GM19467 (cell line): Measurements from ENCODE around the gene GPR25.

Experiments
- ATAC-seq: cut with Tn5 transposase; IDR thresholded peaks from one replicate; pipeline ENCODE4 v1.9.1; 2021; ENCODE audit warnings: mild to moderate bottlenecking, moderate library complexity; ENCODE audit not compliant: unreplicated experiment

The GPR25 gene

DNA sequence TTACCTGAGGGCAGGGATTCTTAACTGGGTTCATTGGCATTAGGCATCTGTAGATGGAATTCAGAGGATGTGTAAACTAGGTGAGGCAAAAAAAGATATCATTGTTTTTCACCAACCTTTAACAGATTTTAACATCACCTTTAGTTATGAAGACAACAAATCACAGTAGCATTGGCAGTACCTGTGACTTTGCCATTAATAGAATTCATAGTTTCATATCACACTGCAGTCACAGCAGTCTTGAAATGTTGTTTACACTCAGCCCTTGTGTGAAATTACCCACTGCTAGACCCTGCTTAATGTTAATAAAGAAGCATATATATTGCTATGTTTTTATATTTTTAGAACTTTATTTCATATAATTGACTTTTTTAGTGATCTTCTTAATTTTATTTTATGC, 20.2 kb downstream of the GPR25 start:
- no peak for ATAC-seq

DNA sequence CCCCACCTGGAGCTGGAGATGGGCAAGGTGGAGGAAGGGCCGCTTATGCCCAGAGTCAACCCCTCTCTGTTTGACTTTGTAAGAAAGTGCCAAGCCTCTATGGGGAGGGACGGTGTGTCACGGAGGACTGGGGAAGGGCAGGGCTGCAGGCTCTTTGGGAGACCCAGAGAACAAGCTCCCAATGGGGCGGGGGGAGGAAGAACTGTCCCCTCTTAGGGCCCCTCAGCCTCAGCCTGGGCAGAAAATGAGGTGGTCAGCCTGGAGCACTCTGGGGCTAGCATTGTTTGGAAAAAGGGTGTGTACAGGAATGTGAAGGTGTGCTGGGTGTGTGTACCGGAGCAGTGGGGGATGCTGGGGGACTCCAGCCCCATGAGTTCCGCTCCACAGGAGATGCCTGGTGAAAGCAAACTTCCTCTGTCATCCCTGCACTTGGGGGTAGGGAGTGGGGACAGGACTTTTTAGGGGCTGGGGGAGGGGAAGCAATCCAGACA, 20.7 kb downstream of the GPR25 start:
- no peak for ATAC-seq

DNA sequence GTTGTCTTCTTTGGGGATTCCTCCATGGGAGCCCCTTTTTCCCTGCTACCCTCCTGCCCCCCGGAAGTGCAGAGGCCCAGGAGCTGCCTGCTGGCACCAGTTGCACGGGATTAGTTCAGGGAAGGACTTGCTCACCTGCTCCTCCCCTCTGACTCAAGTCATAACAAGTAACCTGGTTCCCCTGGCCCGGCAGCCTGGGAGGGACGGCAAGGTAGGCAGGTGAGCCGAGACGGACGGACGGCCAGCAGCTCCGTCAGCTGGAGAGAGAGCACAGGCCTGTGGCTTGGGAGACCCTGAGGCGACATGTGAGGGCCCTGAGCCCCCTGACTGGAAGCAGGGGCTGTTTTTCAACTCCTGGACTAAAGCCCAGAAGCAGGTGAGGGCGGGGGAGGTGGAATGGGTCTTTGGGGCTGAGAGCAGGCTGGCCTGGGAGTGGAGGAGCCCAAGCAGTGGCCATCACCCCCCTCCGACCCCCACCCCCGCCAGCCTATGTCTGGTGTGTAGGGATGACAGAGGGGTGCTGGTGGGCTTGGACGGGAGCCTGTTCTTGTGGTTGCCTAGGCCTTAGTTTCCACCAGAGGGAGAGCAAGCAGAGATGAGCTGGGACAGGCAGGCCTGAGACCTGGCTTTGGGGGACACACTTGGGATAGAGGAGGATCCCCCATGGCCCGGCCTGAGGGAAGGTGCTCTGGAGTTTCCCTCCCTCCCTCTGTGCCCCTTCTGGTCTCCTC, 22.1 kb downstream of the GPR25 start, which contains the start of gene INAVA:
INAVA (plus strand) TSS at position 189 of the 731 bp plus-strand sequence. CDS start 3,501 bp downstream, outside the sequence.
- no peak for ATAC-seq

DNA sequence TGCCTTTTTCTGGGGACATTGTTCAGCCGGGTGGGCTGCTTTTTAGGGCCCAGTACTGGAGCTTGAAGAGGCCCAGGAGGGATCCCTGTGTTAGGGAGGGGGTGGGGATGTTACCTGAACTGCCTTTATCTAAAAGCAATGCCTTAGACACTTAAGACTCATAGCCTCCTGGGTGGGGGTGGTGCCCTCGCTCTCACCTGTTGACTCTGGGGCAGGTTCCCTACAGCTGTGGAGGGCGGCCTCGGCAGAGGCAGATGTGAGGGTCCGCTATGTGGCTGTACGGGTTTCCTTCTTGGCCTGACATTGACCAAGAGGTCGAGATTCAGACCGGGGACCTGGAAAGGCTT, 22.6 kb downstream of the GPR25 start:
- no peak for ATAC-seq

DNA sequence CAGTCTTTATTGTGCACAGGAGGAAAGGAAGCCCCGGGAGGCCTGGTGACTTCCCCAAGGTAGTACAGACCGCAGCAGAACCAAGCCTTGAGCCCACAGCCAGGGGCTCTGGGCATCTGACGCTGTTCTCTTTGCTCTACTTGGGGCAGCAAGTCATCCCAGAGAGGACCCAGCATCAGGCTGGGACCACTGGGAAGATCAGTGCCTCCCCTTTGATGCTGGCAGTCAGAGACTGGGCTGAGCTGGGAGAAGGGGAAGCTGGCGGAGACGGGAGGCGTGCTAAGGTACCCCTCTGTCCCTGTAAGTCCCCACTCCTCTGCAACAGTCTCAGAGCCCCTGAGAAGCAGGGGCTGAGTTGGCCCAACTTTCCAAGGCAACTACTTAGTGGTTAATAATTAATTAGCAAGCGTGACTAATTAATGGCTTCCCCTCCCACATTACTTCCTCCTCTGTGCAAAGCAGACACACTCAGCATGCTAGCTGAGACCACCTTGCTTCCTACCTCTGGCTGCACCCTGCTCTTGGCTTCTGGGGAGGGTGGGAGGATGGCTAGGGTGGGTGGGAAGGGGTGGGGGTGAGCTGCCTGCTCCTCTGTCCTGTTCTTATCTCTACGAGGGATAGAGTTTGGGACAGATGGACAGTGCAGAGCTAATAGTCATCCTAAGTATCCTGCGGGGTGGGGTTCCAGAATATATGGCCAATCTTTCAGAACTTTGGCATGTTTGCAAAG, 23.2 kb downstream of the GPR25 start:
- peak; percentile 48 for ATAC-seq

DNA sequence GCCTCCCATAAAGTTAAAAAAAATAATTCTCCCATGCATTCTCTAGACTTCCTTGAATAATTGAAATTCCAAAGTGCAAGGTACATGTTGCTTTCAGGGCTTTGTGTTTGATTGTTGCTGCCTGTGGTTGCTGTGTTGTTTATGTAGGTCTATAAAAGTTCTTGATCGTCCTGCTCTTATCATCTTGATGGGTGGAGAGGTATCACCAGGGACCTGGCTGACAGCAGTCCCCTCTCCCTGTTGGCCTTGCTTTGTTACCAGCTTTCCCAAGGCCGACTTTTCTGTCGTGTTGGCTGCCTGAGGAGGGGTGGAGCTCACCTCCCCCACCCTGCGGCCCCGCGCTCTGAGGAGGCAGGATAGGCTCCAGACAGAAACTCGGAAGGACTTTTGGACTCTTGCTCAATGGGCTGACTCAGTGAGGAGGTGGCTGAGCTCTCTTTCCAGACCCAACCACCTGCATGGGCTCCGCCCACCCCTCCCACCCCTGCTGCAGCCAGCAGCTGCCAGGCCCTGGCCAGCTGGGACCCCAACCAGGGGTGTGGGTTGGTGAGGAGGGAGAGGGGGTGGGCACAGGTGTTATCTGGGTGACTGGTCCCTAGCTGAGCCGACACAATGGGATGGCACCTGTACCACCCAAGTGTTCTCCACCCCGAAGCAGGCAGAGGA, 23.9 kb downstream of the GPR25 start:
- no peak for ATAC-seq

DNA sequence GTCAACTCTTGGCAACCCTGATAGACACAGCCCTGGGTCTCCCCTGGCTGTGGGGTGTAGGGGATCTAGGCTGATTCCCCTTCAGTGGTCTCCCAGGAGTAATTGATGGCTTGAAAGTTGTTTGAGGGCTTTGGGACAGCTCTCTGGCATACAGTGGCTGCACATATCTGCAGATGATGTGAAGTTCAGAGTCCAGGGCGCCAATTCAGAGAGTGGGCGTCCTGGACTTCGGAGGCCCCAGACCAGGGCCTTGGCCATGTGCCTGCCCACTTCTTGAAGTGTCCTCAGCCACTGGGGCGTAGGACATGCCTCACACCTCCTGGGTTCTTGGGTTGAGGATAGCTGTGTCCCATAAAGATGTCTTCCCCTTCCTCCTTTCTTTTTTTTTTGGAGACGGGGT, 24.5 kb downstream of the GPR25 start:
- ATAC-seq = no peak

DNA sequence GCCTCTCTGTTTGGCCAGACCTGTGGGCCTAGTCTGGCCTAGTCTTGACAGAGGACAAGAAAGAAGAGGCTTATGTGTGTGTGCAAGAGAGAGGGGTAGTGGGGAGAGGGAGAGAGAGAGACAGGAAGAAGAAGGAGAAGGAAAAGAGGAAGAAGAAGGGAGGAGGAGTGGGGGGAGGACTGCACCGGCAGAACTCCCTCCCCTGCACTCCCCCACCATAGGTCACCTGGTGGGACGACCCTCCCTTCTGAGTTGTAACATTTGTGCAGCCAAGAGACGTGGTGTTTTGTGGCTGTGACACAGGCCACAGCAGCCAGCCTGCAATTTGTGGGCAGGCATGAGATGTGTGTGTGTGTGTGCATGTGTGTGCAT, 26.2 kb downstream of the GPR25 start:
- no peak for ATAC-seq

DNA sequence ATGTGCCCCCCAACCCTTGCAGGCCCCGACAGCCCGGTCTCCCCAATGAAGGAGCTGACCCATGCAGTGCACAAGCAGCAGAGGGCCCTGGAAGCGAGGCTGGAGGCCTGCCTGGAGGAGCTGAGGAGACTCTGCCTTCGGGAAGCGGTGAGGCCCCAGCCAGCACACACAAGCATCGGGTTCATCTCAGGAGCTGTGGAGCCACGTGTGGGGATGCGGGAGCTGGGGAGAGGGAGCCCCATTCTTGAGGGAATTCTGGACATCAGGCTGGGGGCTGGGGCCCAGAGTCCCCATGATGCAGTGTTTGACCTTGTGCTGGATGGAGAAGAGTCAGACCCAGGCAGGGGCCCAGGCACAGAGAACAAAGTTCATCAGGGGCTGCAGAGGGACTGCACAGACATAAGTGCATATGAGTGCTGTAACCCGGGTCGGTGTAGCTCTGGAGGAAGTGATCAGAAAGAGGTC, 26.7 kb downstream of the GPR25 start:
- no peak for ATAC-seq

DNA sequence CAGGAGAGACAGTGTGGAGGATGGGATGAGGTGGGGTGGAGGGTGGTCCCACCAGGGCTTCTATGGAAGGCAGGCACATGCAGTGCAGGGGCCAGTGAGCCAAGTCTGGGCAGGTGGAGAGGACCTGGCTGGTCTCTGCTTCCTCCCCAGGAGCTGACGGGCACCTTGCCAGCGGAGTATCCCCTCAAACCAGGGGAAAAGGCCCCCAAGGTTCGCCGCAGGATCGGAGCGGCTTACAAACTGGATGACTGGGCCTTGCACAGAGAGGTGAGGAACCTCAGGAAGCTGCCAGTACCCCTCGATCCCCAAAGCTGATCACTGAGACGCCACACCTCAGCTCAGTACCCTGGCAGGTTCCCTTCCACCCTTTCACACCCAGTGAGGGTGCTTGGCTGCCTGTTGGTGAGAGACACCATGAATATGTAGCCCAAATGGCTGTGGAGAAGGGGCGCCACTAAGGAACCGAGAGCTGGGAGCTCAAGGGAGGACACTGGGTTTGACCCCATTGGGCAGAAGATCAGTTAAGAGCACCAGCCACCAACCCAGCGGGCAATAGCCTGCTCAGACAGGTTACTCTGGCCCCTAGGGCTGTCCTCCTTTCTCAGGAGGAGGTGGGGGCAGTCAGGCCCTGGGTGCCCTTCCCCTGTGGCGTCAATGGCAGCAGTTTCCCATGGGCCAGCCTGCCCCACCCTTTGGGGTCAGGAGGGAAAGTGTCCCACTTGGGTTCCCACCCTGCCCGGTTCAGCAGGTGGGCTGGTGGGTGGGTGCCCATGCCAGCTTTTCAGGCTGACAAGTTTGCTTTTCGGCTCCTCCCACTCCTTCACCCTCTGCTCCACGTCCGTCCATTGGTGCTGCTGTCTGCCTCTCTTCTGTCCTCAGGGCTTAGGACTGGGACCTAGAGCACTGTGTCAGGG, 27.4 kb downstream of the GPR25 start:
- ATAC-seq = no peak

DNA sequence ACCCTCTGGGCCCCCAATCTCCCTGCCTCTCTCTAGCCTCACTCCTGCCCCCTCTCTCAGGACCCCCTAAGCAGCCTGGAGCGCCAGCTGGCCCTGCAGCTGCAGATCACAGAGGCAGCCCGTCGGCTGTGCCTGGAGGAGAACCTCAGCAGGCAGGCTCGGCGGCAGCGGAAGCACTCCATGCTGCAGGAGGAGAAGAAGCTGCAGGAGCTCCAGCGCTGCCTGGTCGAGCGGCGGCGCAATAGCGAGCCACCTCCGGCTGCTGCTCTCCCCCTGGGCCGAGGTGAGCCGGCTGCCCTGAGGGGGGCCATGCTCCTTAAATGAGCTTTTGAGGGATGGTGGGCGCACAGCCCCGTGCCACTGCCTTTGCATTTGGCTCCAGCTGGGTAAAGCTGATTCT, 28.1 kb downstream of the GPR25 start:
- ATAC-seq = no peak

DNA sequence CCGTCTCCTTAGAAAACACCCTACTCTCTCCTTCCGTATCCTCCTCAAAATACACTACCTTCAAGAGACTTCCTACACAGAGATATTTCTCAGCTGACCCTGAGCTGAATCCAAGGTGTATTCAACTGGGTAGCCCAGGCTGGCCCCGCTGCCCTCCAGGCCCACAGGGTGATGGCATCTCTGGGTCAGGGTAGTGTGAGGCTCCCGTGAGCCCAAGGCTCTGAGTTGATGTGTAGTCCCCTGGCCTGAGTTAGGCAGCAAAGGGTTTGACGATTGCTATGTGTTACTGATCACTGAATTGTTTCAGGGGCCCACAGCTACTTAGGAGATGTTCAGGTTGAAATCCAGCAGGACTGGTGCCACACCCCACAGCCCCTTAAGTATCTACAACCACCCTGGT, 28.6 kb downstream of the GPR25 start:
- no peak for ATAC-seq

DNA sequence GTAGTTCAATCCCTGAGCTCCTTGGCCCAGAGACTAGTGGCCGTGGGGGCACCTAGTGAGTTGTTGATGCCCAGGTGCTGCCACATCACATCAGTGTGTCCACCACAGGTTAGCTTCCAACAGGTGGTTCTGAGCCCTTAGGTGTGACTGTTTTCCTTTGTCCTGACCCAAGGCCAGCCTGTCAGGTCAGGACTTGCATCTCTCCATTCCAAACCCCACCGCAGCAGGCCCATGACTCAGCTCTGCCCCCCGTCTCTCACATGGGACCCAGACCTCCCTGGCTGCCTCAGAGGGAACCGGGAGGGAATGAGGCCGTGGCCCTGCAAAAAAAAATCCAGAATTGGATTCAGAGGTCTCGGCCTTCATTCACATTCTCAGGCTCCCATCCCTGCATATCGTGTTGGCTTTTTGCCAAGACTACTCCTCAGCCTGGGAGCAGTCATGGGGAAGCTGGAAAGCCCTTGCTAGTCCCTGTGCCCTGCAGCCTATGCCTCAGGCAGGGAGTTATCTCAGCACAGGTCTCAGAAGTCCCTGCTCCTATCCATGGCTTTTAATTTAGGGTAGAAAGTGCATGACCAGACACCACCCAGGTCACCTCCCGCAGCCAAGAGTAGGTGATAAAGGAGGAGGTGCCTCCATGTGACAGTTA, 29.1 kb downstream of the GPR25 start:
- no peak for ATAC-seq

DNA sequence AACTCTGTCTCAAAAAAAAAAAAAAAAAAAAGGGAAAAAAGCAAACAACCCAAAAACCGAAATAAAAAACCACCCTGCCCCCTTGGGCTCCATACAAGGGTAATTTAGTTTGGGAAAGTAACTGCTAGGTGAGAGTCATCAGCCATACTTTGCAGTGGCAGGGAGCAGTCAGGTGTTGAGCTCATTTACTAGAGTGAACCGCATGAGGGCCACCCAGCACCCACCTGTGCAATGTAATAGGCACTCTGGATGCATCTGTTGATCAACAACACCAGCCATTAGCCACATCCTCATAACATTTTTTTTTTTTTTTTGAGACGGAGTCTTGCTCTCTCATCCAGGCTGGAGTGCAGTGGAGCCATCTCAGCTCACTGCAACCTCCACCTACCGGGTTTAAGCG, 31.0 kb downstream of the GPR25 start:
- ATAC-seq = no peak

DNA sequence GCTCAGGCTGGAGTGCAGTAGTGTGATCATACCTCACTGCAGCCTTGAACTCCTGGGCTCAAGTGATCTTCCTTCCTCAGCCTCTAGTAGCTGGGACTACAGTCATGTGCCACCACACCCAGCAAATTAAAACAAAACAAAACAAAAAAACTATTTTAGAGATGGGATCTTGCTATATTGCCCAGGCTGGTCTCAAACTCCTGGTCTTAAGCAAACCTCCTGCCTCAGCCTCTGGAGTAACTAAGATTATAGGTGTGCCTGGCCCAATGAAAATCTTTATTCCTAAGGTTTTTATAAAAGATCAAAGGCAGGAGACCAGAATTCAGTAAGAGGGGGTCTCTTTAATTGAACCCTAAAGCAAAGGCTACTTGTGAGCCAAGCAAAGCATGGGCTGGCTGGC, 32.0 kb downstream of the GPR25 start:
- ATAC-seq = no peak

DNA sequence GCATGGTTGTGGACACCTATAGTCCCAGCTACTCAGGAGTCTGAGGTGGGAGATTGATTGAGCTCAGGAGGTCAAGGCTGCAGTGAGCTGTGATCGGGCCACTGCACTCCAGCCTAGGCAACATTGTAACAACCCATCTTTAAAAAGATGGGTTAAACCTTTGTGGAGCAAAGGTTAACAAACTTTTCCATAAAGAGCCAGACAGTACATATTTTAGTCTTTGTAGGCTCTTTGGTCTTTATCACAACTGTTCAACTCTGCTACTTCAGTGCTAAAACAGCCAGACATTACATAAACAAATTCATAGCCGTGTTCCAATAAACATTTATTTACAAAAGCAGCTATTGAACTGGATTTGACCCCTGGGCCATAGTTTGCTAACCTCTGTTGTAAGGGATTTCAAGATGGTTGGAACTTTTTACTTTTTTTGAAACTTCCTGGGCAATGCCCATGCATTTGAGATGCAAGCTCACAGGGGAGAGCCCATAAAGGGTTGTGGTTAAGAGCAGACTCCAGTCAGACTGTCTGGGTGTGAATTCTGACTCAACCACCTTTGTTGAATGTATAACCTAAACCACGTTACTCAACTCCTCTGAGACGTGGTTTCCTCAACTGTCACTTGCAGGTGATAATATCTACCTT, 32.8 kb downstream of the GPR25 start:
- ATAC-seq = no peak

DNA sequence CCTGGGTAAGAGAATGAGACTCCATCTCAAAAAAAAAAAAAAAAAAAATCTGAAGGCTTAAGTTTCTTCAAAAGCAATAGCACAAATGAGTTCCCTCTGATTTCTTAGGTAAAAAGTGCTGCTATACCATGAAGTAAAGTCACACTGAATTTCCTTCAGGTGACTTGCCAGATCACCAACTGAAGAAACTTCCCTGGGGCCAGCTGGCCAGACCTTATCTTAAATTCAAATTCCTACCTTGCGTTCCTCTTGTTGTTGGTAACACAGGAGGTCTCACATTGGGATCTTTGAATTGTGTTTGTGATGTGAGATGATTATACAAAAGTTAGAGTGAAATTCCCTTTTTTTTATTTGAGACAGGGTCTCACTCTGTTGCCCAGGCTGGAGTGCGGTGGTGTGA, 33.7 kb downstream of the GPR25 start:
- ATAC-seq = no peak

DNA sequence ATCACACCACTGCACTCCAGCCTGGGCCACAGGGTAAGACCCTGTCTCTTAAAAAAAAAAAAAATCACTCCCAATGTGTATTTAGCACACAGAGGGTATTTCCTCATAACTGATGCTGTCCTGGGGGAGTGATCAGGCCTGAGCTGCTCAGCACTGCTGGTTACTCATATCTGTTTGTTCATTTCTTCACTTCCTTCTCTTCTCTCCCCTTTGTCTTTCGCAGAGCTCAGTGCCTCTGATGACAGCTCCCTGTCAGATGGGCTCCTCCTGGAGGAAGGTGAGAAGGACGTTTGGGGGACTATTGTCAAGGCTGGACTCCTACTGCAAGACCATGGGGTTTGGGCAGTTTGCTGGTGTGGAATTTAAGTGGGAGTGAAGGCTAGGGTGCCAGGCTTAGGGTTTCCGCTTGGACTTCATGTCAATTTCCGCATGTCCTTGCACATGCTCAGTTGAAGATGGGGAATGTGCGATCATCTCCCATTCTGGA, 34.9 kb downstream of the GPR25 start:
- peak; percentile 45 for ATAC-seq

DNA sequence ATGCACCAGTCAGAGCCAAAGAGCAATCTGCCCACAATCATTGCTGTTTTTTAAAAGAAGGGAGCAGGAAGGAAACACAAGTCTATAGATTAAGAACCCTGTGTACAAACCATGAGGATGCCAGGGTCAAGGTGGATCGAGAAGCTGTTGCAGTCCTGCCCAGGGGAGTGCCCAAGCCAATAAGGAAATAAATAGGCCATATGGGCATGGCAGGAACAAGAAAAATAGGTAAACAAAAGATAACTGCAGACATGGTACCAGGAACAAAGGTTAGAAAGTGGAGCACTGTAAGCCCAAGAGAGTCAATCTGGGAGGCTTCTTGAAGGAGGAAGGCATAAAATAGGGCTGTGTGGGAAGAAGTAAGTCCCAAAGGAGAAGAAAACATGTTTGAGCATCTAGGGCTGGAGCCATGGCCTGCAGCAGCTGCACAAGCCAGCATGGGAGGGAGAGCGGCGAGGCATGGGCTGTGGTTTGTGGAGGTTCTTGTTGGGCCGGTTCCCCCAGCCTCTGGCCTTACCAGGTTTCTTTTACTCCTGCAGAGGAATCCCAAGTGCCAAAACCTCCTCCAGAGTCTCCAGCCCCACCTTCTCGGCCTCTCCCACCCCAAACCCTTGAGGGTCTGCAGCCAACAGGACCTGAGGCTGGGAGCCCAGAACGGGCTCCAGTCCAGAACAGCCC, 35.5 kb downstream of the GPR25 start:
- ATAC-seq = no peak
